ENCODE results near the gene PFKL. TPM values are rescaled to one million over a fixed set of nuclear protein-coding genes. Genes with fewer than 3 reads are reported as not detected.

Gene PFKL
- total and polyA plus RNA-seq, 2 of the 8 experiments (the other 6 are each of a cell fraction or from before 2014, with no cell fraction given) = 80.2 to 82.3 TPM

- Histone ChIP-seq H3K23me2 (ENCODE audit: low read depth, low read length) (no peaks in the 10 kb centered on the region), H2BK120ac (replicated peaks; ENCODE audit: low read depth, low read length) (no peak overlapping the region), H2BK20ac (ENCODE audit: low read length) (no peak overlapping the region), H3K79me2 (ENCODE audit: control insufficient read depth in 1 of 2, insufficient read depth in 2 of 2, low read length in 2 of 2) (no peaks in the 10 kb centered on the region), H3K4me3 (ENCODE audit: extremely low read depth in 1 of 4, insufficient read depth in 2 of 4, low read depth in 3 of 4, low read length in 4 of 4) (no peak overlapping the region), H3K14ac (ENCODE audit: insufficient read length) (no peak overlapping the region), H3K9me3 (ENCODE audit: insufficient read depth in 2 of 2, low read depth in 1 of 2, low read length in 1 of 2) (no peaks in the 10 kb centered on the region), H2BK15ac (ENCODE audit: low read length) (no peak overlapping the region), H4K20me1 (replicated peaks in 1 of 2; ENCODE audit: control insufficient read depth in 1 of 2, insufficient read depth in 2 of 2, low read length in 2 of 2) (peaks cover 0 to 3% of the 10 kb centered on the region in 2 experiments), H3K23ac (ENCODE audit: insufficient read length) (no peak overlapping the region), H2AK5ac (ENCODE audit: low read depth, low read length) (no peak overlapping the region), H4K8ac (ENCODE audit: extremely low read depth, insufficient read depth, low read length) (no peak overlapping the region), H4K5ac (ENCODE audit: insufficient read length, low read depth, low read length) (no peak overlapping the region), H3K56ac (replicated peaks; ENCODE audit: insufficient read length, low read depth, low read length) (no peak overlapping the region), H3K36me3 (ENCODE audit: control insufficient read depth in 2 of 4, insufficient read depth in 4 of 4, low read length in 3 of 4) (peaks cover 0 to 30% (median 1%) of the 10 kb centered on the region in 4 experiments; a peak in 2 of 8 replicates), H3K4me2 (ENCODE audit: insufficient read depth in 1 of 2, low read depth in 2 of 2, low read length in 2 of 2) (no peak overlapping the region), H4K91ac (replicated peaks; ENCODE audit: insufficient read length, low read length) (no peak overlapping the region), H2AFZ (ENCODE audit: low read length) (no peak overlapping the region), H2BK12ac (ENCODE audit: low read depth, low read length) (no peak overlapping the region), H2BK5ac (ENCODE audit: low read depth, low read length) (no peak overlapping the region), H3K79me1 (ENCODE audit: low read depth, low read length) (no peaks in the 10 kb centered on the region), H3K27ac (ENCODE audit: low read depth, low read length) (no peak overlapping the region), H3K27me3 (replicated peaks in 1 of 4; ENCODE audit: control insufficient read depth in 3 of 4, extremely low read depth in 1 of 4, insufficient read depth in 3 of 4, low read length in 3 of 4) (no peaks in the 10 kb centered on the region), H3K9ac (replicated peaks in 1 of 4; ENCODE audit: extremely low read depth in 1 of 4, low read depth in 3 of 4, low read length in 3 of 4) (no peak overlapping the region), H3K4me1 (replicated peaks in 1 of 4; ENCODE audit: control insufficient read depth in 3 of 4, insufficient read depth in 4 of 4, low read length in 3 of 4) (no peaks in the 10 kb centered on the region), H3K18ac (ENCODE audit: extremely low read depth, low read length) (no peak overlapping the region), H3K4ac (replicated peaks; ENCODE audit: insufficient read length, low read depth, low read length) (no peak overlapping the region)
- CTCF ChIA-PET (ENCODE audit: partially characterized antibody) = no interaction called here
- 90% methylated on average over 7 of the region's 13 CpGs; no CpG with 5 or more reads in 1 of the 2 experiments for WGBS, 2 experiments (ENCODE audit: extremely low coverage in 1 of 2, insufficient coverage in 1 of 2, insufficient read length in 1 of 2, insufficient replicate concordance in 2 of 2, low coverage in 1 of 2, low lambda C conversion rate in 2 of 2, missing lambda C conversion rate in 1 of 2)
- TF ChIP-seq CHD1 (IDR thresholded peaks at IDR 0.05; ENCODE audit: low read depth, low read length) = no peak
- no peak for TF ChIP-seq CTBP2 (IDR thresholded peaks at IDR 0.05; ENCODE audit: borderline replicate concordance, insufficient read depth, insufficient read length, low read length)
- no peak for TF ChIP-seq TCF12 (IDR thresholded peaks at IDR 0.05; ENCODE audit: low read depth, low read length)
- no peak for TF ChIP-seq POLR2A (IDR thresholded peaks at IDR 0.05; ENCODE audit: control extremely low read depth in 1 of 2, low read depth in 2 of 2, low read length in 2 of 2)
- no peak for TF ChIP-seq POLR2AphosphoS5 (IDR thresholded peaks at IDR 0.05; ENCODE audit: low read depth, low read length)
- TF ChIP-seq JUN (IDR thresholded peaks at IDR 0.05; ENCODE audit: low read depth, low read length) = no peak
- FAIRE-seq (no peak), DNase-seq (ENCODE audit: low read depth in 1 of 2, low spot score in 2 of 2) (no peak)
- POLR2A ChIA-PET (ENCODE audit: partially characterized antibody) = interaction anchor here (1.4 to 1.7 kb wide), 2 partner anchors 11 to 12 kb away, joined by 4 to 7 read pairs; no protein-coding TSS in a partner anchor
Observed at GRCh38 chr21:44326272-44326647, 26.4 kb downstream of the PFKL start.

Measured in H1 (cell line).